RPMI7951 (cell line): ENCODE results near the gene C1orf232. TPM values are rescaled to one million over a fixed set of nuclear protein-coding genes. Genes with fewer than 3 reads are reported as not detected.
A peak's percentile ranks its signal among the peaks of the same experiment; 100 is the strongest.

Experiments
- DNase-seq: peaks from one replicate; pipeline ENCODE4 v3.0.0-alpha.2; 2012; ENCODE audit warnings: low read depth
- total RNA-seq: library from RNA; depleted of rRNA; stranded (reverse); fragments of >200 nt; shearing (Covaris generic); gene quantifications from 2 replicates; pipeline ENCODE4 v1.2.3, GENCODE V29; 2014

Gene C1orf232
- total RNA-seq, 1 experiment from 2014 or later, result not detected

DNA sequence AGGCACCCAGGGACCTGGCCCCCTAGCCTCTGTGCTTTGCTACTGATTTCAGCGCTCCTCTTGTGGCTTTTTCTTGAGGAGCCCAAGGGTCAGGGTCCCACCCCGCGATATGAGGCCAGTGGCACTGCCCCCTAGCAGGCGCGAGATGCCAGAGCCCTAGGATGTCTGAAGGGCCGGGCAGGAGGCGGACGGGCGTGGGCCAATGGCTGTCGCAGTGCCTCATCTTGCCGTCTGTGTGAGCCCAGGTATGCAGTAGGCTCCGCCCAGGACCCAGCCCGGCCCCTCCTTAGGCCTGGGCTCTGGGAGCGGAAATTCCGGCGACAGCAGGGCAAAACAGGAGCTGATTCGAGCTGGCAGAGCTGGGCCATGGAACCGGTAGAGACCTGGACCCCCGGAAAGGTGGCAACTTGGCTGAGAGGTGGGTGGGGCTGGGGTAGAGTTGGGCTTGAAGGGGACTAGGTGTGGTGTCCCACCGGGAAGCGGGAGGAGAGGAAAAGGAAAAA, 8.5 kb upstream of the C1orf232 start, which contains the start of gene CNKSR1:
TSS of gene CNKSR1 (plus strand) at position 310 of the 503 bp plus-strand sequence. CDS start at position 367, 57 bp downstream.
- no peak for DNase-seq

DNA sequence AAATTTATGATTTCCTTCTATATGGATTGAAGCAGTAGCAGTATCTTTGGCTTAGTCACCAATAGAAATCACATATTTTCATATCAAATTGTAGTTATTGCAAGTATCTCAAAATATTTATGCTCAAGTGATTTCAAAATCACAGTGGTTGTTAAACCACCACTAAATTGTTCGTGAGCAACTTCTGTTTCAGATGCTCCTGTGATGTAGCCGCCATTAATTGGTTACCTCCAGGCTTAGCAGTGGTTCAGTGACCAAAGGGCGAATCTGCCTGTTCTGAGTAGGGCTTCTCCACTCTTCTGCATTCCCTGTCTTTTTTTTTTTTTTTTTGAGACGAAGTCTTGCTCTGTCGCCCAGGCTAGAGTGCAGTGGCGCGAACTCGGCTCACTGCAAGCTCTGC, 6.6 kb upstream of the C1orf232 start:
- no peak for DNase-seq

DNA sequence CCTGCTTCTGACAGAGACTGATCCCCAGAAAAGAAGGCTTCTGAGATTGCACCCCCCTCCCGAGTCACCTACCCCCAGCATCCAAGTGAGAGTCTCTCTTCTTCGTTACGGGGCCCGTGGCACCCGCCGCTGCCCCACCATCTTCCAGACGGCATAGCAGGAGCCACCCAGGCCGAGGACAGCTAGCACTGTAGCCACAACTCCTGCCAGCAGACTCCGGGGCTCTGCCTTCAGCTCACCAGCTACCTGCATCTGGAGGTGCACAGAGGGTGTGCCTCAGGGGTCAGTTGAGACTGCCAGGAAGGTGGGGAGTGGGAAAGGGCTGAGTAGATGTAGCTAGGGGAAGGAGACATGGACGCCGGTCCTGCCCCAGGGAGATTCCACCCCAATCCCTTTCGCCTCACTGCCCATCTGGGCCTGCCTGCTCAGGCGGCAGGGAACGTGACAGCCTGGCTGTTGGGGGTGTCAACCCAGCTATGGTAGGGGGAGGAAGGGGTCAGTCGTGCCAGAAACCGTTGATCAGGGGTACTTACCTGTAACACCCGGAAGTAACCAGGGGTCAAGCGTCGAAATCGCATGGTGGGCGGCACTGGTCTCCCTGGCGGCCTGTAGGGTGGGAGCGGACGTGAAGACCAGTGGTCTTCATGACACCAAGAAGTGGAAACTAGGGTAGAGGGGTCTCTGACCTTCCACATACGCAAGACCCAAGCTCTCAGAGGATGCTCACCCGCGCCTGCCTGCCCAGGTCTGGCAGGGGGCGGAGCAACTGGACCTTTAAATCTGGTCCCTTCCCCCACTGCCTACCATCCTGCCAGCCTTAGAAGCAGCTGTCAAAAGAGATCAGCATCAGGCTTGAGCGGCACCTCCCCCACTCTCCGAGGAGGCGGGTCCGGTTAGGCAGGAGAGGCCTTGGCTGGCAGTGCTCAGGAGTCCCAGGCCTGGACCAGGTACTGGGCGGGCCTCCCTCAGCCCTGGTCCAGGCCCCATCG, 2.6 kb upstream of the C1orf232 start, which contains the start of gene ZNF593OS:
TSS of gene ZNF593OS (minus strand) at position 749 of the 989 bp plus-strand sequence. CDS start at position 578, 171 bp downstream.
- no peak for DNase-seq

DNA sequence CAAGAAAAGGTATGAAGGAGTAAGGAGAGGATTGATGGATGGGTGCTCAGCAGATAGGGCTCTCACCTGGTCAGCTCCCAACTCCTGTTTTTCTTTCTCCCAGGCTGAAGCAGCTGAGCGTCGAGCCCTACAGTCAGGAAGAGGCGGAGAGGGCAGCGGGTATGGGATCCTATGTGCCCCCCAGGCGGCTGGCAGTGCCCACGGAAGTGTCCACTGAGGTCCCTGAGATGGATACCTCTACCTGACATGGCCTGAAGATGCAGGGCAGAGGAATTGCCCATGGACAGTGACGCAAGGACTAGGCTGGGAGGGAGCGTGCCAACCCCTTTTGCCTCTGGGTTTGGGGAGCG, 1.7 kb upstream of the C1orf232 start:
- DNase-seq, result no peak

DNA sequence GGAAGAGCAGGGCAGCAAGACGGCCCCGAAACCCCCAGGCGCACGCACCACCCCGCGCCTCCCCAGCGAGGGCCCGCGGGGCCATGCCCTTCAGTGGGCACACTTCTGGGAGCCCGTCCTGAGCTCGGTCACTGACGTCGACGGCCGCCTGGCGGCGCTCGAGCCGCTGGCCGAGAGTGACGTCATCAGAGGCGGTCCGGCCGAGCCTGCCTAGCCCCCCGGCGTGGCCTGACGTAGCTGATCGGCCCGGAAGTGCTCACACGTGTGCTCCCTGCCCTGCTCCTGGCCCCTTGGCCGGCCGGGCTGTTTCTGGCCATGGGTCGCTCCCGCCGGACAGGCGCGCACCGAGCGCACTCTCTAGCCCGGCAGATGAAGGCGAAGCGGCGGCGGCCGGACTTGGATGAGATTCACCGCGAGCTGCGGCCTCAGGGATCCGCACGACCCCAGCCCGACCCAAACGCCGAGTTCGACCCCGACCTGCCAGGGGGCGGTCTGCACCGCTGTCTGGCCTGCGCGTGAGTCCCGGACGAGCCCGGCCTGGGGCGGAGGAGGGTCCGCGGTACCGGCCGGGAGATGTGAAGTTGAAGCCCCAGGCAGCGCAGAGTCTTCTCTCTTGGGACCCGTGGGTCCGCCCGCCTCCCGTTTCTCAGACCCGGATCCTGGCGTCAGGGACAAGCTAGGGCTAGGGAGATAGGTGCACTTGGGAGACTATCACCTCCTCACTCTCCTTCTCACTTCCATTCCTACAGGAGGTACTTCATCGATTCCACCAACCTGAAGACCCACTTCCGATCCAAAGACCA, 1.1 kb upstream of the C1orf232 start, which contains the start of gene ZNF593:
TSS of gene ZNF593 (plus strand) at position 240 of the 803 bp plus-strand sequence. CDS start at position 316, 76 bp downstream.
- peak; percentile 89 for DNase-seq

DNA sequence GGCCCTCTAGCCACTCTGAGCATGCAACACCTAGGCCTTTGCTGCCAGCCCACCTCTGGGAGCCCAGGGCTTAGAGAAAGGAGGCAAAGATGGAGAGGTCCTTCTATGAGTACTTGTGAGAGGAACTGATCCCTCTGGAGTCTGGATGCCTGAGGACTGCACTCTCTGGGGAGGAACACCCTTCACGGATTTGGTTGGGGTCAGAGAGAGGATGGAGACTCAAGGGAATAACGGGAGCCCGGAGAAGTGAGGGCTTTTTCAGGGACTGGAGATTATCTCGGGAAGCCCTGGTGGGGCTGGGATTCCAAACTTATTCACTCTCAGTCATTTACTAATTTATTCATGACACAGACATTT, 413 bp upstream of the C1orf232 start:
- DNase-seq, result no peak

DNA sequence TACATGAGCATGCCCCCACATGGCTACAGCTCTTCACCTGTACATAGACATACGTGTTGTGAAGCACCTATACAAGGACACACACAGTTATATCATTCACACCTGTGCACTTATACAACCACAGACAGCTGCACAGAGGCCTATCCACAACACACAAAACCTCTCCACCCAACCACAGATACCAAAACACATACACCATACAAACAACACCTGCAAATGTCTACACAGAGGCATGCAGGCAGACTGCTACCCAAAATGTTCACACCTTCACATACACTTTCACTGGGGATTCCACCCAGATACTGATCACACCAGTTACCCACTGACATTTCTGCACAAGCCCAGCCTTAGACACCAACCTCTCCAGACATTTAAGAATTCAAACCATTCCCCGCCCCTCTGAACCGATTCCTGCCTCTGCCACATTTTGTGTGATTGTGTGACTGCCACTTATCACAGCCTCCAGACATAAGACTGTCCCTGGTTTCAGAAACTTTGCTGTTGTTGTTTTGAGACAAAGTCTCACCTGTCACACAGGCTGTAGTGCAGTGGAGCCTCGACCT, 2.0 kb downstream of the C1orf232 start:
- no peak for DNase-seq

DNA sequence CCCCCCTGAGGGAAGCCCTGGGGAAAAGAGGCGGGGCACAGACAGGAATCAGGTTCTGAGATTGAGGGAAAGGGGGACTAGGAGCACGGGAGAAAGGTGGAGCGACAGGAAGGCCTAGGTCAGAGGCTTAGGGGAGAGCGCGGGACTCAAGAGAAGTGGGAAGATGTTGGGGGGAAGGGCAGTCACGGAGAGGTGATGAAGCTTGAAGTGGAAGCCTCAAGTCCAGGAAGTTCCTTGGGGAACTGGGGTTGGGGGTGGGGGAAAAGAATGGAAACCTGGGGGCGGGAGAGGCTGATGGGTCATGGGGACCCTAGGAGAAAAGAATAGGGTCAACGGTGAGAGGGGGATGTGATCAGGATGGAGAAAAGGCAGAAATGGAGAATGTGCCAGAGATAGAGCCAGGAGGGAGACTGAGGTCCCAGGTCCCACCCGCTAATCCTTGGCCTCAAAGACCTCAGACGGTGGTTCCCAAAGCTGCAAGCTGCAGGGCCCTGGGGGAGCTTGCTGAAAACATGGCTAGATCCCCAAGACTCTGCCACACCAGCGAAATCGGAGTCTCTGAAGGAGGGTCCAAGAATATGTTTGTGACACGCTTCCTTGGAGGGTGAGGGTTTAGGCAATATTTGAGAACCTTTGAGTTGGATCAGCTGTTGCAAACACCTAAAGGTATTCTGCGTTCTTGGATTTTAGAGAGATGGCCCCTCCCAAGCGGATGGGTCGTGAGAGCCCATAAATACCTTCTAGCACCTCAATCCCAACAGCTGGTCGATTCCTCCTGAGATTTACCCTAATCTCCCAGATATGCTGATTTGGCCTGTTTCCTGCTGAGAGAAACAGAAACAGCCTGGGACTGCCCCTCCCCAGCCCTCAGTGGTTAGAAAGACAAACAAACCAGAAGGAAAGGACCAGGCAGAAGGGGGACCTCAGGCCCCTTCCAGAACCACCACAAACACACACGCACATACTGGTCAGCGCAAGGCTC, 3.6 kb downstream of the C1orf232 start:
- no peak for DNase-seq

DNA sequence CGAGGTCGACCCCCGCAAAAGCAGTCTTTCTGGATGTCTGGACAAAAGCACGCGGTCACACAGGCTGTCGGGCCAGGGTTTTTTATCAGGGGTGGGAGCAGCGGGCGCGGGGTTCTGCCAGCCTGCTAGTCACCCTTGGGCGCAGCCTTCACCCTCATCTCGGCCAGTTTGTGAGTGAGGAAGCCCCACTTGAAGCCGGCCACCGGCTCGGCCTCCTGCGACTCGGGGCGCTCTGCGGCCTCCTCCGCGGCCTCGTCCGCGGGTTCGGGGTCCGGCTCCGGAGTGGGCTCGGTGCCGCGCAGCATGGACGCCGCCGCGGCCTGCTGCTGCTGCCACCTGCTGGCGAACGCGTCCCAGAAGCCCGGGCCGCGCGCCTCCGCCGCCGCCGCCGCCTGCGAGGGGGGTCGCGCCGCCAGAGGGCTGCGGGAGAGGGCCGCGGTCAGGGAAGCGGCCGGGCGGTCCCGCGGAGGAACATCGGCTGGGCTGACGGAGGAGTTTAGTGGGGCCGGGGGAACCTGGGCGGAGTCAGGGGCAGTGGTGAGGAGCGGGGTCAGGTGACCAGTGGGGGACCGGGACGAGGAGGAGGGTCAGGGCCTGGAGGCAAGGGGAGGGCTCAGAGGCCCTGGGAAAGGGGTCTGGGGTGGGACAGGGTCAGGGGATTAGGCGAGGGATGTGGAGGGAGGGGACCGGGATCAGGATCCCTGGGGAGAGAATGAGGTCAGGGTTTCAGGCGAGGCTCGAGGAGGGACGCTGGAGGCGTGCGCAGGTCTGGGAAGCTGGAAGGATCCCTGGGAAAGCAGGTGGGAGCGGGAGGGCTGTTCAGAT, 4.5 kb downstream of the C1orf232 start:
- DNase-seq, result no peak

DNA sequence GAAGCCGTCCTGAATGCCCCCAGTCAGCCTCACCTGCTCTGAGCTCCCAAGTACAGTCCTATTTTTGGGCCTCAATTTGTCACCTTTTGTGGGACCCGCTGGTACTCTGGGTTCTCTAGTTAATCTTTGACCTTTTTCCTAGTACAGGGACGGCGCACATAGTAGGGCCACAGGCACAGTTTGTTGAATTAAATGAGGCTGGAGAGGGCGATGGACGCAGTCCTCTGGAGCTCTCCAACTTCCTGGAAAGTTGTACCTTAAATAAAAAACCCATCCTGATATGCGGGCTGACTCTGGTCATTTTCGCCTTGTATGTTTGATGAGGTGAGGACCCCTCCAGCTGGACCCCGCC, 5.1 kb downstream of the C1orf232 start:
- DNase-seq, result no peak

DNA sequence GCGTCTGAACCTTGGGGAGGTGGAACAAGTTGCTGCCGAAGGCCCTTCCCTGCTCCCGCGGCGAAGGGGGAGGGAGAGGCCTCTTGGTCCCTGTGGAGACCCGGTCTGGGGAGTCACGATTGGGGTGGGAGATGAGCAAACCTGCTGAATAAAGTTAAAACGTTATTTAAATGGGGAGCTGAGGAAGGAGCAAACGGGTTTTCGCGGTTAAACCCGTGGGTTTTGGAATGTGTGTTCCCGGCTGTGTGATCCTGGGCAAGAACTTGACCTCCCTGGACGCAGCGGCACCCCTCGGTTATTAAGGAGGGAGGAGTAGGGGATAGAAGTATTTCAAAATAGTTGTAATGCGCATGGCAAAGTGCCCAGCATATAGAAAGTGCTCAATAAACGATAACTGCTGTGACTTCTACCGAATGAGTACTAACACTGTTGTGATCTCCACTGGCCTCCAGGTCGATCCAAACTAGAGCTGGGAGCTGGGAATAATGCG, 6.5 kb downstream of the C1orf232 start:
- DNase-seq, result no peak

DNA sequence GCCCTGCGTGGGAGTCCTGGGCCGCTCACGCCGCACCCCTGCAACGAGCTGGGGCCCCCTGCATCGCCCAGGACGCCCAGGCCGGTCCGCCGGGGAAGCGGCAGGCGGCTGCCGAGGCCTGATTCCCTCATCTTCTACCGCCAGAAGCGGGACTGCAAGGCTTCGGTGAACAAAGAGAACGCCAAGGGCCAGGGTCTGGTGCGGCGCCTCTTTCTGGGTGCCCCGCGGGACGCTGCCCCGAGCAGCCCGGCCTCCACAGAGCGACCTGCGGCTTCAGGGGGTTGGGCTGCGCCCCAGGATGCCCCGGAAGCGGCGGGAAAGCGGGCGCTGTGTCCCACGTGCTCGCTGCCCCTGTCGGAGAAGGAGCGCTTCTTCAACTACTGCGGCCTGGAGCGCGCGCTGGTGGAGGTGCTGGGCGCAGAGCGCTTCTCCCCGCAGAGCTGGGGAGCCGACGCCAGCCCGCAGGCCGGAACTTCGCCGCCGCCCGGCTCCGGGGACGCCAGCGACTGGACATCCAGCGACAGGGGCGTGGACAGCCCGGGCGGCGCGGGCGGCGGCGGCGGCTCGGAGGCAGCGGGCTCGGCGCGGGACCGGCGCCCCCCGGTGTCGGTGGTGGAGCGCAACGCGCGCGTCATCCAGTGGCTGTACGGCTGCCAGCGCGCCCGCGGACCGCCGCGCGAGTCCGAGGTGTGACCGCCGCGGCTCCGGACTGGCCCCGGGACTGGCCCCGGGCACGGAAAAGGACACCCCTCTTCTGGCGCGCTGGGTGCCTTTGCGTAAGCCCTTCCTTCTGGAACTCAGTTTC, 7.1 kb downstream of the C1orf232 start:
- peak; percentile 49 for DNase-seq

DNA sequence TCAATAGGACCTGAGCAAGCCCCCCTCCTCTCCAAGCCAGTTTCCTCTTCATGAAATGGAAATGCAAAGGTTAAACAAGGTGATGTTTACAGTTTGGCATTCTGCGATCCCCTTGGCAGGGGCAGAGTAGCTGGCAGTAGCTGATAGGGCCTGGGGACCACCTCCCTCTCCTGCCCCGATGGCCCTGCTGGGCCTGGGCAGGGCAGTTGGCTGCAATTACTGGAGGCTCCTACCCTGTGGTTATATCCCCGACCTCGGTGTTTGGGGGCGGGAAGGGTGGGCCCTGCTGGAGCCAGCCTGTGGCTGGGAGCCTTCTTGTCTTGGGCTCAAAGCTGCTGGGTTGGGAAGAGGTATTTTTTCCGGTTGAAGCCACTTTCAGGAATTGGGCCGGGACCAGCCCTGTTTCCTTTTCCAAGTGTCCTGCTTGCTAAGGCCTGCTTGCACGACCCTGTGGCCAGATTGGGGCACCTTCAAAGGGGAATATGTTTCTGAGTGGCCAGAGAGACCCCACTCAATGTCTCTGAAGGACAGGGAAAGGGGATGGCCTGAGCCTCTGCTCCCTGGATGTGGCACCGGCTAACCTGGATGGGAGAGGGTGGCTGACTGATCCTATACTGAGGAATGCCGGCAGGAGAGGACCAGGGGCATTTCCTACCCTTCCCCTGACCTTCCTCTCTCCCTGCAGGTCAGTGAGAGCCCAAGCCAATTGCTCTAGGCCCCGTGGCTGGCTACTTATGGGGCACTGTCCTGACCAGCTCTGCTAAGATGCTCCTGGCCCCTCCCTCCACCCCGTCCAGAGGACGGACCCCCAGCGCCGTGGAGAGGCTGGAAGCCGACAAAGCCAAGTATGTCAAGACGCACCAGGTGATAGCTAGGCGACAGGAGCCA, 8.0 kb downstream of the C1orf232 start:
- DNase-seq, result no peak

DNA sequence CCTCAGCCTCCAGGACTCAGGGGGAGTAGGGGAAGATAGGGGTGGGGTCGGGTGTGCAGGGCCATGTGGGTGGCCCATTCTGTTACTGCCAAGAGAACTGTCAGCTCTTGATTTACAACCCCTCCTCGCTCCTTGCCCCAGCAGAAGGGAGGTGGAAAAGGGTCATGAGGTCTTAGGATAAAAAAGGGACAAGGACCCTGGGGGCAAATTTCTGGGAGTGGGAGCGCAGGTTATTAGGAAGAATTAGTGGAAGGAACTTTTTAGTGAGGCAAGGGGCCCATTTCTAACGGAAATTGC, 9.1 kb downstream of the C1orf232 start:
- no peak for DNase-seq

DNA sequence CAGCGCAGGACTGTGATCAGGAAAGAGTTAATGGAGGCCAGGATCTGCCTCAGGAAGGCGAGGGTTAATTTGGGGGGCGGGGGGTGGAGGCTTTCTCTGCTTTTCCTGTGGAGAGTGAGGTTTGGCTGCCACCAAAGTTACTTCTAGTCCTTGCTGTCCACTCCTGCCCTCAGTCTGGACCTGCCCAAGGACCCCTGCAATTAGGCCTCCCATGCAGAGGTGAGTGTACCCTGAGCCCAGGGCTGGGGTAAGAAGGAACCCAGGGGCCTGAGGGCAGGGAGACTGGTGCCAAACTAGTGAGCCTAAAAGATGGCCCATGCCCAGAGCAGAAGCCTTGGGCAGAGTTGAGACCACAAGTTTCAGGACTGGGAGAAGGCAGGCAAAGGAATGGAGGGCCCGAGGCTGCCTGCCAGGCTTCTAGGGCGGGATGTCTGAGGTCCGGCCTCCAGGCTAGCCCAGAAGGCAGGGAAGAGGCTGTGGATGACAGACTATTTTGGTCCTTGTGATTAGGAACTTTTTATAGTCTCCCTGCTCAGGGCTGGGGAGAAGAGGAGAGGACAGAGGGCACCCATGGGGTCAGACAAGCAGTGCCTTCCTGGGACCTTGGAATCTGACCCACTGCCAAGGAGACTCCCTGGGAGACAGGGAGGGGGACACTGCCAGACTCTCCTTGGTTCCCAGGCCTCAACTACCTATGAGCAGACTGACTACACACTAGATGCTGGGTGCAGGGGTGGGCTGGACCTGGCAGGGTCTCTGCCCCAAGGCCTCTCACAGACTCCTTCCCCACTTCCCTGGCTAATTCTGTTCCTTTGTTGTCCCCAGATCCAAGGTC, 9.6 kb downstream of the C1orf232 start, which contains the start of gene FAM110D:
TSS of gene FAM110D (plus strand) at position 172 of the 835 bp plus-strand sequence. CDS start 2,213 bp downstream, outside the sequence.
- no peak for DNase-seq

DNA sequence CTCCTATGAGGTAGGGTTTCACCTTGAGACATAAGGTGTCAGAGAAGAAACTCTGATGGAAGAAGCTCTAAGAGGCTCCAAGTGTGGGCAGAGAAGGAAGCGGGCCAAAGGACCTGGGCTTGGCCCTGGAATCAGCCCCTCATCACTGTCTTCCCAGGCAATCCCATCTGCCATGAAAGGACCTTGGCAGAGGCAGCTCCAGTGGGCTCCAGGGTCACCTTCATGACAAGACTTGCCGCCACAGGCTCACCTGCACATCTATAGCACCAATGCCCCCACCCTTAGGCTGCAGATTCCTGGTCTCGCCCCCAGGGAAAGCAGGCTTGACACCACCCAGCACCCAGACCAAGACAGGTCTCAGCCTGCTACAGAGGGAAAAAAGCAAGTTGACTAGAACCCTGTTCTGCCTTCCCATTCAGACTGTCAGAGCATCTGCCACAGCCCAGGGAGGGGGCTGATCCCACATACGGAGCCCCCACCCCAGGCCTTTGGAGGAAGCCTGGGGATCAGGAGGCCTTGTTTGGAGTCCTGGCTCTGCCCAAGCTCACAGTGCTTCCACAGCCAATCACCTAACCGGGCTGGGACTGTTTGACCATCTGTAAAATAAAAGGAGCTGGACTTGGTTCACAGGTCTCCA, 10.4 kb downstream of the C1orf232 start:
- no peak for DNase-seq
